ENCODE data around the gene SRMS.

The SRMS gene

GRCh38 chr20:63501818-63502670 lies 45.5 kb downstream of the SRMS start:
- no peak overlapping the region for H2AFZ ChIP-seq
- H3K9me3 ChIP-seq (ENCODE audit: control insufficient read depth, low read length) = no peaks in the 10 kb centered on the region
- no peaks in the 10 kb centered on the region for H3K27me3 ChIP-seq (ENCODE audit: control insufficient read depth, insufficient read depth, low read length)
- TF ChIP-seq, protein P1, sequence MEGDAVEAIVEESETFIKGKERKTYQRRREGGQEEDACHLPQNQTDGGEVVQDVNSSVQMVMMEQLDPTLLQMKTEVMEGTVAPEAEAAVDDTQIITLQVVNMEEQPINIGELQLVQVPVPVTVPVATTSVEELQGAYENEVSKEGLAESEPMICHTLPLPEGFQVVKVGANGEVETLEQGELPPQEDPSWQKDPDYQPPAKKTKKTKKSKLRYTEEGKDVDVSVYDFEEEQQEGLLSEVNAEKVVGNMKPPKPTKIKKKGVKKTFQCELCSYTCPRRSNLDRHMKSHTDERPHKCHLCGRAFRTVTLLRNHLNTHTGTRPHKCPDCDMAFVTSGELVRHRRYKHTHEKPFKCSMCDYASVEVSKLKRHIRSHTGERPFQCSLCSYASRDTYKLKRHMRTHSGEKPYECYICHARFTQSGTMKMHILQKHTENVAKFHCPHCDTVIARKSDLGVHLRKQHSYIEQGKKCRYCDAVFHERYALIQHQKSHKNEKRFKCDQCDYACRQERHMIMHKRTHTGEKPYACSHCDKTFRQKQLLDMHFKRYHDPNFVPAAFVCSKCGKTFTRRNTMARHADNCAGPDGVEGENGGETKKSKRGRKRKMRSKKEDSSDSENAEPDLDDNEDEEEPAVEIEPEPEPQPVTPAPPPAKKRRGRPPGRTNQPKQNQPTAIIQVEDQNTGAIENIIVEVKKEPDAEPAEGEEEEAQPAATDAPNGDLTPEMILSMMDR (IDR thresholded peaks at IDR 0.05) = no peak
- H3K4me2 ChIP-seq (ENCODE audit: low read length) = no peak overlapping the region
- no peak overlapping the region for H3K4me3 ChIP-seq (ENCODE audit: low read depth, low read length)
- H3K36me3 ChIP-seq (ENCODE audit: control insufficient read depth, insufficient read depth, low read length) = no peaks in the 10 kb centered on the region
- H3K79me2 ChIP-seq = no peaks in the 10 kb centered on the region
- peaks cover 3% of the 10 kb centered on the region for H3K4me1 ChIP-seq
- no peak overlapping the region for H3K27ac ChIP-seq
- no peak overlapping the region for H3K9ac ChIP-seq

GRCh38 chr20:63500902-63501817 lies 46.4 kb downstream of the SRMS start:
- no peak overlapping the region for H3K9ac ChIP-seq
- no peaks in the 10 kb centered on the region for H3K79me2 ChIP-seq
- TF ChIP-seq, protein P1 (IDR thresholded peaks at IDR 0.05) = no peak
- no peak overlapping the region for H3K4me3 ChIP-seq (ENCODE audit: low read depth, low read length)
- H3K9me3 ChIP-seq (ENCODE audit: control insufficient read depth, low read length) = no peaks in the 10 kb centered on the region
- no peak overlapping the region for H2AFZ ChIP-seq
- no peaks in the 10 kb centered on the region for H3K36me3 ChIP-seq (ENCODE audit: control insufficient read depth, insufficient read depth, low read length)
- H3K4me1 ChIP-seq = peaks cover 3% of the 10 kb centered on the region
- H3K27me3 ChIP-seq (ENCODE audit: control insufficient read depth, insufficient read depth, low read length) = no peaks in the 10 kb centered on the region
- H3K4me2 ChIP-seq (ENCODE audit: low read length) = no peak overlapping the region
- H3K27ac ChIP-seq = no peak overlapping the region

- Histone ChIP-seq H3K4me1 (peaks cover 3% of the 10 kb centered on the region), H3K36me3 (ENCODE audit: control insufficient read depth, insufficient read depth, low read length) (no peaks in the 10 kb centered on the region), H3K27me3 (ENCODE audit: control insufficient read depth, insufficient read depth, low read length) (no peaks in the 10 kb centered on the region), H3K4me3 (ENCODE audit: low read depth, low read length) (no peak overlapping the region), H3K9me3 (ENCODE audit: control insufficient read depth, low read length) (no peaks in the 10 kb centered on the region), H3K9ac (no peak overlapping the region), H3K27ac (no peak overlapping the region), H3K79me2 (no peaks in the 10 kb centered on the region), H2AFZ (no peak overlapping the region), H3K4me2 (ENCODE audit: low read length) (no peak overlapping the region)
- TF ChIP-seq, protein P1 (IDR thresholded peaks at IDR 0.05) = no peak
Observed at GRCh38 chr20:63500151-63500901, 47.2 kb downstream of the SRMS start.

GRCh38 chr20:63499338-63499969 lies 48.1 kb downstream of the SRMS start:
- H3K27ac ChIP-seq = no peak overlapping the region
- peak overlapping the region; percentile 33 for H3K4me3 ChIP-seq (ENCODE audit: low read depth, low read length)
- H3K4me1 ChIP-seq = peaks cover 3% of the 10 kb centered on the region
- peak overlapping the region; percentile 51 for H3K4me2 ChIP-seq (ENCODE audit: low read length)
- H2AFZ ChIP-seq = peak overlapping the region; percentile 56
- H3K79me2 ChIP-seq = no peaks in the 10 kb centered on the region
- no peaks in the 10 kb centered on the region for H3K9me3 ChIP-seq (ENCODE audit: control insufficient read depth, low read length)
- TF ChIP-seq, protein P1 (IDR thresholded peaks at IDR 0.05) = no peak
- H3K9ac ChIP-seq = no peak overlapping the region
- no peaks in the 10 kb centered on the region for H3K36me3 ChIP-seq (ENCODE audit: control insufficient read depth, insufficient read depth, low read length)
- no peaks in the 10 kb centered on the region for H3K27me3 ChIP-seq (ENCODE audit: control insufficient read depth, insufficient read depth, low read length)
